NCI-H146 treated with DMSO at 0.1 percent for 48 hours (cell line): ENCODE data around the gene FAM181A.

Source experiments
- DNase-seq: peaks from one replicate; lab custom pipeline; 2025; ENCODE audit not compliant: unreplicated experiment; lab: John Stamatoyannopoulos, UW

FAM181A gene

DNA sequence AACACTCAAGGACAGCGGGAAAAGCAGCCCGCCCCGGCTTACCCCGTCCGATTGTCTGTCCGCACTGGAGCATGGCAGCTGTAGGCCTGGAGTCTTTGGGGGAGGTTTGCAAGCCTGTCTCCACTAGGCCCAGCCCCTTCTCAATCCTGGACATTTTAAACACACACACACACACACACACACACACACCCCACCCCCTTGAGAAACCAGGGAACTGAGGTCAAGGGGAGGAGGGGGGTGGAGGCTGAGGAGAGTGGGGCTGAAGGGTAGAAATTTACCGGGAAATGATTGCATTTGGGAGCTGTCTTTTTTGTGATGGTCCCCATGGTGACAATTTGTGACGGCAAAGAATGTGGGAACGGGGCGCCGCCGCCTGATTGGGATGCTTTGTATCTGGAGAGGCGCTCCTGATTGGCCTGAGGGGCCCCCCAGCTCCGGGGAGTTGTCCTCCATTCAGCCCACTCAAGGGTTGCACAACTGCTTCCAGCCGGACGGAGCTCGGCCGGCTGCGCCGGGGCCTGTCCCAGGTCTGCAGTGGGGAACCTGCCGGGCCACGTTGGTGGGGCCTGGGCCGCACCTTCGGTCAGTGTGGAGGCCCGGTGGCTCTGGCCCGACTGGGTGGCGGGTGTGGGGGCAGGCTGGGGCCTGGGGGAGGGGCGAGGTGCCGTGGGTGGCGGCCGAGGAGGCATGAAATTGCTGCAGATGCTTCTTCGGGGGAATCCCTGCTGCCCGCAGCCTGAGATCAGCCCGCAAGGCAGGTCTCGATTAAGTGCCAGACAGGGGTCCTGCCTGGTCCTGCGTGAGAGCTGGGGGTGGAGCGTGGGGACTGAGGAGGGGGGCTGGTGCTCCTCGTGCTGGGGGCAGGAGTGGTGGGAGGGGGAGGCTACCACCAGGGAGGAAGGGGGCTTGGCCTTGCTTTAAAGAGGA is at the start of gene FAM181A:
Gene FAM181A (plus strand): TSS at position 472 of the 927 bp plus-strand sequence. CDS start 942 bp downstream, outside the sequence.
- DNase-seq = no peak

GRCh38 chr14:93878212-93878611 is 48.9 kb upstream of the FAM181A start:
- no peak for DNase-seq

DNA sequence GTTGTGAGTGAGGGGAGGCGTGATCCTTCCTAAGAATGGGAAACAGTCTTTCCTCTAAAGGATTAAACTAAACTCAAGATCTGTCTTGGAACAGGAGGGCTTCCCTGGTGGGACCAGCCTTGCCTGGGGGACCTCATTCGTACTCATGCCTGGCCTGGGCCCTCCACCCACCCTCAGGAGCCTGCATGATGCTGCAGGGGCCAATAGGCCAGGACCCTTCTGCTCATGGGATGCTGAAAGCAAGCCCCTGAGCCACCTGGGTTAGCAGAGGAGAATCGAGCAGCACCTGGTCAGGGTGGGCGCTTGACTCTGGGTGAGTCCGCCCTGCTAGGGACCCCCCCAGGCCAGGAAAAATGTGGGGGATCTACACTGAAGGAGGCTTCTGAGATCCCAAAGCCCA is 48.3 kb upstream of the FAM181A start:
- no peak for DNase-seq

GRCh38 chr14:93879362-93879983 is 47.7 kb upstream of the FAM181A start:
- DNase-seq = no peak

GRCh38 chr14:93880021-93880820 is 46.9 kb upstream of the FAM181A start:
- no peak for DNase-seq

DNA sequence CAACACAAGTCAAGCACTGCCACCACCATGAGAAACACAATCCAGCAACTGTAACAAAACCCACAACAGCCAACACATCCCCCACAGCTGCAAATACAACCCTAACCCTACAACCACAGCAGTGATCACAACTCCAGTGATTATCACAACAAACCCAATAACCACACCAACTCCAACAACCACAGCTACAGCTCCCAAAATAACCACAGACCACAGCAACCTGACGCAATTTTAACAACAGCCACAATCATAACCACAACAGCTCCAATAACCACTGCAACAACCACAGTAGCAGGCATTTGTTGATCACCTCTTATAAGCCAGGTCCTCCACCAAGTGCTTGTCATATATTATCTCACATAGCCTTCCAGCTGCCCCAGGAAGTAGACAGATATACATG is 42.2 kb upstream of the FAM181A start:
- DNase-seq = no peak

DNA sequence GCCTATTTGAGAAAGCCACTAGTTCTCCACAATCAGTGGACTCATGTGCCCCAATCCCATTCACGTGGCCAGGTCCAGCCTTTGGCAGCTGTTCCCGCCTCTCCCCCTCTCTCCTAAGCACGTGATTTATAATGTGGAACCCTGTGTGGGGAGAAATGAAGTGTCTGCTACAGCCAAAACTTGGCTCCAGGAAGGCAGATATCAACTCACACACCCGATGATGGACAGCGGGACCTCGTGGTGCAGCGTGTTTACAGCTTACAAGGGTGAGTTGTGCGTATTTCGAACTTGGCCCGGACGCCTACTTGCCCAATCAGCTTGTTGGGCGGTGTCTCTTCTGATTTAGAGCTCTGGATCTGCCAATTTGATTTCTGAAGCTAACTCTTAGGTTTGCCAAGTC is 38.1 kb upstream of the FAM181A start:
- no peak for DNase-seq

- no peak for DNase-seq
Measured at GRCh38 chr14:93889739-93890483, 37.2 kb upstream of the FAM181A start.

GRCh38 chr14:93891756-93892504 is 35.2 kb upstream of the FAM181A start:
- DNase-seq = no peak

DNA sequence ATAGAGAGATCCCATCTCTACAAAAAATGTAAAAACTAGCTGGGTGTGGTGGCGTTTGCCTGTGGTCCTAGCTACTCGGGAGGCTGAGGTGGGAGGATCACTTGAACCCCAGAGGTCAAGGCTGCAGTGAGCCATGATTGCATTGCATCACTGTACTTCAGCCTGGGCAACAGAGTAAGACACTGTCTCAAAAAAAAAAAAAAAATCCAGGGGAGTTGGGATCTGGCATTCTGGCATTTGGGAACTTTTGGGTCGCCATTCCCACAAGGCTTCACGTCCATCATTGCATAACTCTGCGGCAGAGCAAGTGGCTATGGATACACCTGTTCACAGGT is 34.7 kb upstream of the FAM181A start:
- no peak for DNase-seq

GRCh38 chr14:93892923-93893558 is 34.1 kb upstream of the FAM181A start:
- DNase-seq = no peak

DNA sequence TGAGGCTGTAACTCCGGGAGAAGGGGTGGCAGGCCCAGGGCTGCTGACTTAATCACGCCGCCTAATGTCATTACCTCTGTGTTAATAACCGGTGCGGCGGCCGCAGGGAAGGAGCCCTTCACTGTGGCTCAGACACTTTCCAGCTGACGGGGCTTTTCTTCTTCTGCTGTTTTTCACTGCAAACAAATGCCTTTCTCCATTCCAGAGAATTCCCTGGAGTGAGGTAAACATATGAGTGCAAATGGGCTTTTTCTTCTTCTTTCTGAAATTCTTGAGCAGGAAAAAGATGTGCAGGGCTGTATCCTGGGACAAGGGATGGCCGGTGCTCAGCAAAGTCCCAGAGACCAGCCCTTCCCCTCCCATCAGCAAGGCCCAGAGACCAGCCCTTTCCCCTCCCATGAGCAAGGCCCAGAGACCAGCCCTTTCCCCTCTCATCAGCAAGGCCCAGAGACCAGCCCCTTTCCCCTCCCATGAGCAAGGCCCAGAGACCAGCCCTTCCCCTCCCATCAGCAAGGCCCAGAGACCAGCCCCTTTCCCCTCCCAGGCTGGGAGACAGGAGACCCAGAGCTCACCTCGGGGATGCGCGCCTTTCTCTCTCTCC is 33.4 kb upstream of the FAM181A start:
- DNase-seq = no peak

DNA sequence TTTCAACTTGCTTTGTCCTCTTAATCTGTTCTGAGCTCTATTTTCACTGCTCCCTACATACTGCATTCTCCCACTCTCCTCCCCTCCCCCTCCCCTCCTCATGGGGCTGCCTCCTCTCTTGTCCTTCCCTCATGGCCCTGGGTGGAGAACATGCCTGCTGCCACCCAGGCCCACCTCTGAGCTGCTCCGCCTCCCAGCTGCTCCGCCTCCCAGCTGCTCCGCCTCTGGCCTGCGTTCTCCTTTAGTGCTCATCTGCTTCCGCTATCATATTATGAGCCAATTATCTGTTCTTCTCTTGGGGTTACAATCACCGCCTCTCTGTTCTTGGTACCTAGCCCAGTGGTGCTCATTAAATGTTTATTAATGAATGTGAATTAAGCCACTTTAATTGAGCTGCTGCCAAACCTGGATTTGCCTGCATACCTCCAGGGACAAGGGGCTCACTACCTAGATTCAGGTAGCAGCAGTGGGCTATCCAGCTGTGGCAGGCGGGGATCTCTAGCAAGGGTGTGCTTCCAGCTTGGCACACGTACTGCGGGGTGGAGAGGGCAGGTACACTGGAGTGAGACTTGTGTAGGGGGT is 32.0 kb upstream of the FAM181A start:
- DNase-seq = no peak

DNA sequence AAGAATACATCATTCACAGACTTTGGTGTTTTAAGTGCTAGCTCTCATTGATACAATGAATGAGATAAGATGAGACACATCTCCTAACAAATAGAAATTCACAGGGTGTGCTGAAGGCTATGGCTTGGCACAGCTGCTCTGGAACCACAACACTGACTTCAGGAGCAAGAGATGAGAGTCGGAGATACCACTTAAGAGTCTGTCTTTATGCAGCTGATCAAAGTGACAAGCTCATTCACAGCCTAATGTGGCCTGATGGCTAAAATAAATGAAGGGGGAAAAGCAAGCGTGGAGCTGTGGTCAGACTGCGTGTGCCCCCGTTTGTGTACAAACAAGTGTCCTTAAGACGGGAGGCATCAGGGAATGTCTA is 29.7 kb upstream of the FAM181A start:
- DNase-seq = no peak

DNA sequence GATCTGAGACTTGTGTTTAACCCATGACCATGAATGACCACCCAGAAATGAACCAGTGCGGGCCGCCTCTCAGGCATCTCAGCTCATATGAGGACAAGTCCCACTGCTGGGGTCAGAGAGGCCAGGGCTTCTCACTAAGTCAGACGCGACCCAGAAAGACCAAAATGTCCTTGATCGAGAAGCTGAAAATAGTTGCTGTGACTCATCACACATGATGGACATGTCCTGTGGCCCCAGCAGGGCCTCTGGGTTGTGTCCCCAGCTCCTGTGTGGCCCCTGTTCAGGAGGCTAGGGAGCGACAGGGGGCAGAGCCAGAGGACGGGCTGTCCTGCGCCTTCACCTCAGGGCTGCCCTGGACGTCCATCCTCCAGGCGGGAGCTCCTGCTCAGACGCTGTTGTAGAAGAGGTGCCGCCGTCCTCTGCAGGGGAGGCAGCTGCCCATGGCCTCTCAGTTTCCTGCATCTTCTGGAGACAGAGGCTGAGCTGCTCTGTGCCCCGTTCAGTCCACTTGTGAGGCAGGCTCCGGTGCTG is 29.0 kb upstream of the FAM181A start:
- DNase-seq = no peak

GRCh38 chr14:93898731-93899130 is 28.4 kb upstream of the FAM181A start:
- no peak for DNase-seq

DNA sequence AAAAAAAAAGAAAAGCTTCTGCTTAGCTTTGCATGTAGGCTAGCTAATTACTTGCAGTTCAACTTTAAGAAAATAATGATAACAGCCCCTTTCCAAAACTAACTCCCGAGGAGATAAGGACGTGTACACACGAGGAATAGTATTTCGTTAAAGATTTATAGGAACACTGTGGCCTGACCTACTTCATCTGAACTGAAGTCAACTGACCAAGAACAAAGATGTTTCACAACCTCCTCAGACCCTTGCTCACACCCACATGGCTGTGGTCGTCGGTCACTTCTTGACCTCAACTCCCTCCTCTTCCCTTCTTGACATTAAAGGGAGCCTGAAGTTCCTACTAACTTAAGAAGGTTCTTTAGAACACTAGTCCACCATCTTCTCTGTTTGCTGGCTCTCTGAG is 25.3 kb upstream of the FAM181A start:
- no peak for DNase-seq

DNA sequence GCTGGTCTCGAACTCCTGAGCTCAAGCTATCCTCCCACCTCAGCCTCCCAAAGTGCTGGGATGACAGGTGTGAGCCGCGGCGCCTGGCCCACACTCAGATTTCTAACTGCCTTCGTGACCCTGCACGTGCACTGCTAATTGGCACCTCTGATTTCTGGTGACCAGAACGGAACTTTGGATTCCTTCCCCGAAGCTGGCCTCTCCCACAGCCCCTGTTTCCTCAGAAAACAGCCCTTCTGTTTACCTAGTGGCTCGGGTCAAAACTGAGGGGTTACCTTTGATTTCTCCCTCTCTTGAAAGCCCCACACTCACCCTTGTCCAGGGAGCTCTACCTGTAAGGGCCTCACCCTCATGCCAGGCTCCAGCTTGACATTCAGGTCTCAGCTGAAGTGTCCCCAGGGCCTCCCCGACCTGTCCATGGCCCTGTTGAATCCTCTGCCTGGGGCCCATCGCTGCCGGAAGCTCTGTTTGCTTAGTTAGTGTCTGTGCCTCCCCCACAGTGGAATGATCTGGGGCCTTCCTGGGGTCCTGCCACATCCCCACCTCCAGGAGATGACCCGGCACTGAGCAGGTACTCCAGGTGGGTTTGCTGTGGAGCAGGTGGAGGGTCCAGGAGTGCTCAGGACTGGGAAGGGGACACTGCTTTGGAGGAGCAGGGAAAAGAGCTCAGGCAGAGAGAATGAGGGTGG is 24.4 kb upstream of the FAM181A start:
- no peak for DNase-seq
